ENCODE results near the gene NFIC.
"Not testable (repeated sequence)": the region's sequence is repeated elsewhere in the genome, so short reads cannot be mapped to it uniquely, and the experiment has no call there.

Gene NFIC

GRCh38 chr19:3375221-3376090 is 9.1 kb downstream of the NFIC start:
- no peak for DNase-seq

- DNase-seq, result not testable (repeated sequence)
Observed at GRCh38 chr19:3376091-3376455, 9.7 kb downstream of the NFIC start.

GRCh38 chr19:3378352-3379150 is 12.2 kb downstream of the NFIC start:
- DNase-seq, result no peak

GRCh38 chr19:3380829-3381228 is 14.4 kb downstream of the NFIC start:
- DNase-seq, result no peak

- DNase-seq, result no peak
Observed at GRCh38 chr19:3381701-3382372, 15.5 kb downstream of the NFIC start.

GRCh38 chr19:3382460-3383100 is 16.2 kb downstream of the NFIC start:
- no peak for DNase-seq

- DNase-seq, result no peak
Observed at GRCh38 chr19:3383121-3383722, 16.8 kb downstream of the NFIC start.

GRCh38 chr19:3386447-3387234 is 20.3 kb downstream of the NFIC start:
- no peak for DNase-seq

- peak in 1 of 2 experiments; percentile 37 for DNase-seq
Observed at GRCh38 chr19:3387645-3388589, 21.5 kb downstream of the NFIC start.

- no peak for DNase-seq
Observed at GRCh38 chr19:3389446-3389778, 23.0 kb downstream of the NFIC start.

- no peak for DNase-seq
Observed at GRCh38 chr19:3389876-3390371, 23.5 kb downstream of the NFIC start.

- not testable (repeated sequence) for DNase-seq
Observed at GRCh38 chr19:3391911-3392310, 25.5 kb downstream of the NFIC start.

- no peak for DNase-seq
Observed at GRCh38 chr19:3392480-3392879, 26.1 kb downstream of the NFIC start.

- DNase-seq, result no peak
Observed at GRCh38 chr19:3396881-3397265, 30.5 kb downstream of the NFIC start.

GRCh38 chr19:3397266-3398022 is 31.1 kb downstream of the NFIC start:
- no peak for DNase-seq

GRCh38 chr19:3398114-3398899 is 31.9 kb downstream of the NFIC start:
- no peak for DNase-seq

- DNase-seq, result no peak
Observed at GRCh38 chr19:3398900-3399278, 32.5 kb downstream of the NFIC start.

- not testable (repeated sequence) for DNase-seq
Observed at GRCh38 chr19:3399311-3399710, 32.9 kb downstream of the NFIC start.
